GM12874 (cell line): ENCODE results near the gene RND1.

Source experiments
- CTCF ChIP-seq: IDR thresholded peaks from 2 replicates; pipeline ENCODE4 v1.5.1; 2011; ENCODE audit warnings: low read depth, mild to moderate bottlenecking, control low read depth, low read length, moderate library complexity; ENCODE audit not compliant: insufficient read depth

RND1 gene

DNA sequence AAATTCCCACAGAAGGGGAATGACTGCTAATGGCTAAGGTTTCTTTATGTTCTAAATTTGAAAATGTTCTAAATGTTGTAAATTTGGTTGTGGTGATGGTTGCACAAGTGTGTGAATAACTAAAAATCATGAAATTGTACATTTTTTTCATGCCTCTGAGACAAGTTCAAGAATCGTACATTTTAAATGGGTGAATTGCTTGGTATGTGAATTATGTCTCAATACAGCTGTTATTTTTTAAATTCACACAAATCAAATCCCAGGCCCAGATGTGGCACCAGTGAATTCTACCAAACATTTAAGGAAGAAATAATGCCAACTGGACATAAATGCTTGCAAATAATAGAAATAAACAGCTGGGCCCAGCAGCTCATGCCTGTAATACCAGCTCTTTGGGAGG, 28.6 kb upstream of the RND1 start:
- TF ChIP-seq CTCF = no peak

DNA sequence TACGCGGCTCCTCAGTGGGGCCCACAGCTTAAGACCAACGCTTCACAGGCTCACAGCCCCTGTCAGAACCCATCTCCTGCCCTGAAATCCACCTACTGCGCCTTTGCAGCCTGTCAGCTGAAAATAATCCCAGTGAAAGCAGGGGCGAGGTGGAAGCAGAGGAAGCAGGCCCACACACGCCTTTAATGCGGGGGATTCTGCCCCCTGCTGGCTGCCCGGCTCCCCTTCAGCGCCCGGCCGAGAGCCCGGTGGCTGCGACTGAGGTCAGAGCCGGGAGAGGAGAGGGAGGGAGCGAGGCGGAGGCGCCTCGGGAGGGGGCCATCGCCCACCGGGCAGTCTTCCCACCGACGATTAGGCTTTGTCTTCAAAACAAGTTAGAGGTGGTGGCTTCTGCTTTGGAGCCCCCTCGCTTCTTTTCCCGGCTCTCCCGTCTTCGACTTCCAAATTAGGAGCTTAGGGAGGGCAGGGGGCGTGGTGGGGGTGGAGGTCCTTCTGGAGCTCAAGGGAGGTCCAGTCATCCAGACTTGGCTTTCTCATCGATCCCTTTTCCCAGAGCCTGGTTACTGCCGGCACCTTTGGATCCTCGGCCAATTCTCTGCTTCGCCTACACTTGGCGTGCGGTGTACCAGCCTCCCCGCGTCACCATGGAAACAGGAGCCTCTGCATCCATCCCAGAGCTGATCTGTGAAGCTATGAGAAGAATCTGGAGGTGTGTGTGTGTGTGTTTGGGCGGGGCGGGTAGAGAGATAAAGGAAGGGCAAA, 25.2 kb upstream of the RND1 start:
- peak; percentile 95 for TF ChIP-seq CTCF

DNA sequence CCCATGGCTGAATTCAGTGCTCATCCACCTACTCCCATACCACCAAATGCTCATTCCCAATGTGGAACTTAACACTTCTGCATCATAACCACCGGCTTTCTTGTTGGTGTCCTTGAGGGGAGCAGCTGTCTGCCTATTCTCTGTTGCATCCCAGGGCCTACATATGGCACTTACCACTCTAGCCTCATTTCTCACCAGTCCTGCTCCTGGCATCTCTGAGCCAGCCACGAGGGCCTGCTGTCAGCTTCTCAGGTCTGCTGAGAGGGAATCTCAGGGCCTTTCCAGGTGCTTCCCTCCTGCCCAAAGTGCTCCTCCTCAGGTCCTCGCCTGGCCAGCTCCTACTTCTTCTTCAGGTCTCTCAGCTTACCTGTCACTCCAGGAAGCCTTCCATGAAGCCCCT, 24.0 kb upstream of the RND1 start:
- no peak for TF ChIP-seq CTCF

GRCh38 chr12:48883305-48884161, 17.9 kb upstream of the RND1 start:
- TF ChIP-seq CTCF = no peak

DNA sequence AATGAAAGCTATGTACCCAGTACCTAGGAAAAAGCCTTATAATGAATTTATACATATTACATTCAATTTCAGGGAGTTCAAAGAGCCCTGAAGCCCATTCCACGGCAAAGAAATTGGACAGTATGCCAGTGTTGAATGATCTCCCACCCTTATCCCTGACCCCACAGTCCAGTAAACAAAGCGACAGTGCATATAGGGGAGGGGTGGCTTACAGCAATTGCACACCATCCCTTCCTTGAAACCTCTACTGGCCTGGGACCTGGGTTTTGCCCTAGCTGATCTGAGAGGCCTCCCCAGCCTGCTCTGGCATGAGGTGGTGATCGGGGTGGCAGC, 17.3 kb upstream of the RND1 start:
- TF ChIP-seq CTCF = no peak

DNA sequence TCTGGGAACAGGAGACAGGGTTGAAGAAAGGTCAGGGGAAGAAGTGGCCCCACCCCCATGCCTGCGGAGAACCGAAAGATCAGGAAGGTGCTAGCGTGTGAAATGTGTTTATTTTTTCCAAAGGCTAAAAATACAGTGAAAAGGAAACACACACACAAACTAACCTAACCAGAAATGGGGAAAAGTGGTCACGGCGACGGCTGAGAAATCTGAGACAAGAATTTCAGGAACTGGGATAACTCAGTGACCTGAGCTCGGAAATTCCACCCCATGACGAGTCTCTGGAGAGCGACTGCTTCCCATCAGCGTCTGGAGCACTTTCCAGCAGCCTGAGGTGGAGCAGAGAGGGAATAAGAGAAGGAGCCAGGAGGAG, 16.6 kb upstream of the RND1 start:
- no peak for TF ChIP-seq CTCF

DNA sequence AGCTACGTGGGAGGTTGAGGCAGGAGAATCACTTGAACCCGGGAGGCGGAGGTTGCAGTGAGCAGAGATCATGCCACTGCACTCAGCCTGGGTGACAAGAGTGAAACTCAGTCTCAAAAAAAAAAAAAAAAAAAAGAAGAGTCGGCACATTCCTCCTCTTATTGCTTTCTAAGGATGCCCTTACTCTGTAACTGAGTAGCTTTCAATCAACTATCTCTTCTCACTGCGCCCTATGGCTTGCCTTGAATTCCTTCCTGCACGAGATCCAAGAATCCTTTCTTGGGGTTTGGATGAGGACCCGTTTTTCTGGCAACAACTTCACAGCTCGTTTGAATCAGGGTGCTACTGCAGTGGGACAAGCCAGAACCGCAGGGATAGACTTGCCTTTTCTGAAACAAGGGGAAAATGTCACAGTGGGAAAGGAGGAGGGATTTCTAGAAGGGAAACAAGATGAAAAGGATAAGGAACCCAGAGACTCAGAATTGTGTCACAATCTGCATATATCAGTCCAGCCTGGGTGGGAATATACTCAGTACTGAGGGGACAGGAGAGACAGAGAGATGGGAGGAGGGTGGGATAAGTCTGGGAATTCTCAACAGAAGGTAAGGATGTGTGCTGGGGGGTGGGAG, 16.1 kb upstream of the RND1 start:
- no peak for TF ChIP-seq CTCF
